Esophagus (tissue), 2 donors: Measurements from ENCODE around the gene CSE1L. TPM values are rescaled to one million over a fixed set of nuclear protein-coding genes. Genes with fewer than 3 reads are reported as not detected.

Source experiments
- H3K27ac ChIP-seq, 2 donors: one replicate each; pipeline ENCODE4 v1.5.1; 2013; ENCODE audit warnings: low read depth in 2 of 2, mild to moderate bottlenecking in 2 of 2, inconsistent platforms in 1 of 2, low read length in 1 of 2, moderate library complexity in 1 of 2
- H3K27me3 ChIP-seq, 2 donors: one replicate each; pipeline ENCODE4 v1.6.1; 2013; ENCODE audit warnings: low read length in 2 of 2, control low read depth in 1 of 2, mild to moderate bottlenecking in 1 of 2; ENCODE audit not compliant: insufficient read depth in 2 of 2, control insufficient read depth in 1 of 2
- H3K36me3 ChIP-seq, 2 donors: one replicate each; pipeline ENCODE4 v1.6.1; 2013; ENCODE audit warnings: low read length in 1 of 2; ENCODE audit not compliant: control insufficient read depth in 2 of 2, insufficient read depth in 2 of 2
- H3K4me1 ChIP-seq, 2 donors: one replicate each; pipeline ENCODE4 v1.6.1; 2013; ENCODE audit warnings: low read length in 1 of 2; ENCODE audit not compliant: control insufficient read depth in 2 of 2, insufficient read depth in 2 of 2
- H3K4me3 ChIP-seq, 2 donors: one replicate each; pipeline ENCODE4 v1.5.1; 2013; ENCODE audit warnings: low read length in 2 of 2, mild to moderate bottlenecking in 2 of 2, low read depth in 1 of 2, moderate library complexity in 1 of 2
- H3K9me3 ChIP-seq, 2 donors: one replicate each; pipeline ENCODE4 v1.6.1; 2013; ENCODE audit warnings: mild to moderate bottlenecking in 2 of 2, low read depth in 1 of 2, low read length in 1 of 2, moderate library complexity in 1 of 2; ENCODE audit not compliant: control insufficient read depth in 2 of 2, insufficient read depth in 1 of 2
- WGBS, 2 donors: extraction: QIAGEN DNeasy Blood & Tissue Kit; methylation state at CpG; one replicate each; pipeline ENCODE4 v1.1.7; 2013; 5-methylcytosine and 5-hydroxymethylcytosine counted together
- polyA plus RNA-seq, 2 donors: library from polyadenylated mRNA; stranded (reverse); fragments of 200-250 nt; gene quantifications; one replicate each; pipeline ENCODE4 v1.2.3, GENCODE V29; 2013
- donor health status: healthy with polysubstance abuse.
- donor health status: Bipolar disorder and iron deficiency.

CSE1L gene
- polyA plus RNA-seq, 2 donors, result 23.1 to 37.8 TPM

DNA sequence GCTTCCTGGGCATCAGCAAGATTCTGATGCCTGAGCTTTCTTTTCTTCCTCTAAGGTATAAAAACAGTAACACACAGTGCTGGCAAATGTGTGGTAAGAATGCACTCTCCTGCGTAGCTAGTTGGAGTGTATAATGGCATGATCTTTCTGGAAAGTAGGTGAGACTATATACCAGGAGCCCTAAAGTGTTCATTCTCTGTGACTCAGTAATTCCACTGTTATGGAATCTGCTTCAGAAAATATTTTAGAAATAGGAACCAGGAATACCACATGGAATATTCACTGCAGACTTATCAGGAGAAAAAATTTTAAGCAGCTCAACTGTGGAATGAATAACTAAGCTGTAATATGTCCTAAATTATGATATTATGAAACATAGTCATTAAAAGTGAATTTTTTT is 16.9 kb upstream of the CSE1L start:
- Histone ChIP-seq H3K27ac (no peak overlapping the region), H3K36me3 (peaks cover 11 to 28% of the 10 kb centered on the region in 2 donors), H3K27me3 (no peaks in the 10 kb centered on the region), H3K4me3 (no peak overlapping the region), H3K4me1 (no peaks in the 10 kb centered on the region), H3K9me3 (no peaks in the 10 kb centered on the region)
- 84 to 85% methylated on average over 1 of the region's 1 CpG for WGBS, 2 donors

DNA sequence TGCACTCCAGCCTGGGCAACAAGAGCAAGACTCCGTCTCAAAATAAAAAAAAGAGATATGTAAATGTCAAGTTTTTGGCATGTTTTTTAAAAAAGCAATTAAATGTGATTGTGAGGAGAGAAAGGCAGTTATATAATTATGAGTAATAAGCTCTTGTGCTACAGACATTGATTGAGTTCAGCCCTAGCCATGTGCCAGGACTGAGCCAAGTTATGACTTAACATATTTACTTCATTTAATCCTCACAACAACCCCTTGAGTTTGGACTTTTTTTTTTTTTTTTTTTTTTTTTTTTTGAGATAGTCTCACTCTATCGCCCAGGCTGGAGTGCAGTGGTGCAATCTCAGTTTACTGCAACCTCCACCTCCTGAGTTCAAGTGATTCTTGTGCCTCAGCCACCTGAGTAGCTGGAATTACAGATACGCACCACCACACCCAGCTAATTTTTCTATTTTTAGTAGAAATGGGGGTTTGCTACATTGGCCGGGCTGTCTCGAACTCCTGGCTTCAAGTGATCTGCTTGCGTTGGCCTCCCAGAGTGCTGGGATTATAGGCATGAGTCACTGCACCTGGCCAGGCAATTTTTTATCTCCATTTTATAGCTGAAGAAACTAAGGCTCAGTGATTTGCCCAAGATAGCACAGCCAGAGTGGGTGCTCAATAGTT is 15.0 kb upstream of the CSE1L start:
- Histone ChIP-seq H3K27me3 (no peaks in the 10 kb centered on the region), H3K36me3 (peaks cover 11 to 20% of the 10 kb centered on the region in 2 donors), H3K4me1 (no peaks in the 10 kb centered on the region), H3K9me3 (no peaks in the 10 kb centered on the region), H3K4me3 (no peak overlapping the region), H3K27ac (no peak overlapping the region)
- 61 to 64% methylated on average over 6 of the region's 6 CpGs for WGBS, 2 donors

DNA sequence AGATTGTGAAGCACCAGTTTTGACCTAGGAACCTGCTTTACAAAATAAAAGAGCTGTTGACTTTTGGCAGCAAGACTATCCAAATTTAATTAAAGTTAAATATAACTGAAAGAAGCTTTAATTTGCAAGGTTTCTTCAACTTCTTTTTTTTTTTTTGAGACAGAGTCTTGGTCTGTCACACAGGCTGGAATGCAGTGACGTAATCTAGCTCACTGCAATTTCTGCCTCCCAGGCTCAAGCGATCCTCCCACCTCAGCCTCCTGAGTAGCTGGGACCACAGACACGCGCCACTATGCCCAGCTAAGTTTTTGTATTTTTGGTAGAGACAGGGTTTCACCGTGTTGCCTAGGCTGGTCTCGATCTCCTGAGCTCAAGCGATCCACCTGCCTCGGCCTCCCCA is 13.7 kb upstream of the CSE1L start:
- 97 to 98% methylated on average over 8 of the region's 8 CpGs for WGBS, 2 donors
- H3K9me3 ChIP-seq, result no peaks in the 10 kb centered on the region
- no peak overlapping the region for H3K27ac ChIP-seq
- H3K4me3 ChIP-seq, result no peak overlapping the region
- H3K27me3 ChIP-seq, result no peaks in the 10 kb centered on the region
- peaks cover 11 to 13% of the 10 kb centered on the region in 2 donors for H3K36me3 ChIP-seq
- H3K4me1 ChIP-seq, result no peaks in the 10 kb centered on the region

DNA sequence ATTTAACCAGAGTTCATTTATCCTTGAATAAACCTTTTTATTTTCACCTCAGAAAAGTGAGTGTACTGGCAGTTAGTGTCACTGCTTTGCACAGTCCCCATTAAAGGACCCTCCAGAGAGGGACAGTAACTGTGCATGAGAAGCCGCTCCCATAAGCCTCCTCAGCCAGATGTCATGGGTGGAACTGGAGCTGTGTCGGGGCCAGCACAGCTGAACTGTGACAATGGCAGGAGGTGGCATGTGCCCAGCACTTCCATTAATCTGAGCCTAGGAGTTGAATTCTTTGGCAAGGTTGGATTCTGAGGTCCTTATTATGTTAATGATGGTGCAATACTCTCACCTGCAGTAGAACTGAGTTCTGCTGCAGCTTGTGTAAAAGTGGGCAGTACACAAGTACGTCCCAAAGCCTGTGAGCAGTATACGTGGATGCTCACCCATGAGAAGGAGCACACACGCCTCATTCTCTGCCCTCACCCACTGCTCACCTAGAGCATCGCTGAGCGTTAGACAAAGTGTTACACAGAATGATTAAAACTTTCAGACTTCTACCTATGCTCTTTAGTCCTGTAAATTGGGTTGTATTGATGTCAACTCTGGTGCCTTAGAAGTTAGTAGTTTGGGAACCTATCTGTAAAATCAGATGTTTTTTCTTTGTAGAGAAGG is 11.9 kb upstream of the CSE1L start:
- H3K9me3 ChIP-seq, result no peaks in the 10 kb centered on the region
- H3K4me3 ChIP-seq, result no peak overlapping the region
- peaks cover 0 to under 1% of the 10 kb centered on the region in 2 donors for H3K4me1 ChIP-seq
- H3K36me3 ChIP-seq, result peaks cover 6 to 9% of the 10 kb centered on the region in 2 donors
- no peaks in the 10 kb centered on the region for H3K27me3 ChIP-seq
- WGBS, 2 donors, result 89 to 93% methylated on average over 7 of the region's 7 CpGs
- no peak overlapping the region for H3K27ac ChIP-seq

DNA sequence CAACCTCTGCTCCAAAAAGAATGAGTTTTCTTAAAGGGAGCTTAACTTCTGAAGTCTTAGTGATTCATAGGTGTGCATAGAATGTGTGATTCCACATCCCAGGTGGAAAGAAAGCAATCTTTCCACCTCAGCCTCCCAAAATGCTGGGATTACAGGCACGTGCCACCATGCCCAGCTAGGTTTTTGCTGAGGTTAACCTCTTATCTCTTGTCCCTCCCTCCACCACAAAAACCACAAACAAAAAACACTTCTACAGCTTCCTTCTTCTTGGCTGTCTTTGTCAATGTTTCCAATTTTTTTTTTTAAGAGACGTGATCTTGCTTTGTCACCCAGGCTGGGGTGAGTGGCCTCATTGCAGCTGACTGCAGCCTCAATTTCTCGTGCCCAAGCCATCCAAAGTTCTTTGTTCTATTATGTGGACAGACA is 8.1 kb upstream of the CSE1L start:
- no peaks in the 10 kb centered on the region for H3K27me3 ChIP-seq
- 62 to 75% methylated on average over 3 of the region's 3 CpGs for WGBS, 2 donors
- H3K36me3 ChIP-seq, result peaks cover 2 to 8% of the 10 kb centered on the region in 2 donors
- H3K4me1 ChIP-seq, result peaks cover 0 to 2% of the 10 kb centered on the region in 2 donors
- no peak overlapping the region for H3K4me3 ChIP-seq
- no peak overlapping the region for H3K27ac ChIP-seq
- H3K9me3 ChIP-seq, result no peaks in the 10 kb centered on the region

DNA sequence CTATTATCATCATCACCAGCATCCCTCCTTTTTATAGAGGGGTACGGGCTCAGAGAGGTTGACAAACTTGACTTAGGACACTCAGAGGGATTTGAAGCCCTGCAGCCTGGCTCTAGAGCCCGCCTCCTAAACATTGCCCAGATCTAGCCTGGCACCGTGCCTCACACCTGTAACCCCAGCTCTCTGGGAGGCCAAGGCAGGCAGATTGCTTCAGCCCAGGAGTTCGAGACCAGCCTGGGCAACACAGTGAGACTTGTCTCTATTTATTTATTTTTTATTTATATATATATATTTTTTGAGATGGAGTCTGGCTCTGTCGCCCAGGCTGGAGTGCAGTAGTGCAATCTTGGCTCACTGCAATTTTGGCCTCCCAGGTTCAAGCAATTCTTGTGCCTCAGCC is 6.3 kb upstream of the CSE1L start:
- no peaks in the 10 kb centered on the region for H3K36me3 ChIP-seq
- H3K27ac ChIP-seq, result no peak overlapping the region
- peaks cover 0 to 2% of the 10 kb centered on the region in 2 donors for H3K4me1 ChIP-seq
- no peak overlapping the region for H3K4me3 ChIP-seq
- WGBS, 2 donors, result 95 to 98% methylated on average over 5 of the region's 5 CpGs
- H3K9me3 ChIP-seq, result no peaks in the 10 kb centered on the region
- no peaks in the 10 kb centered on the region for H3K27me3 ChIP-seq

DNA sequence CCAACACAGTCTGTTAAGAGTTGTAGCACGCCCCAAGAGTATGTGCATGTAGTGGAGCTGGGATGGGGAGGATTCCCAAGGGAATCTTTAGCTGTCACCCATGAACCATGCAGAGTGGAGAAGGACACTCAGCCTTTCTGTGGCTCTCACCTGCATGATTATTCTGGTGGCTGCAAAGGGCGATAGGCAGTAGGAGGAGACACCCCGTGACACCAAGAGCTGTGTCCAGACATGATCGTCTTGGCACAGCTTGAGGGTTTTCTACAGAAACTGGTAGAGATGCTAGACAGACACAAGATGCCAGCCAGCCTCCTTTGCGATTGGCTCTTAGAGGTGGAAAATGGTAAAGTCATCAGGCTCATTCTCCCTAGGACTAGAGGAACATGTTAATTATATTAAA is 3.1 kb upstream of the CSE1L start:
- Histone ChIP-seq H3K4me3 (no peak overlapping the region), H3K4me1 (peaks cover 2 to 3% of the 10 kb centered on the region in 2 donors), H3K27me3 (no peaks in the 10 kb centered on the region), H3K9me3 (no peaks in the 10 kb centered on the region), H3K36me3 (no peaks in the 10 kb centered on the region), H3K27ac (no peak overlapping the region)
- WGBS, 2 donors, result 60 to 66% methylated on average over 5 of the region's 5 CpGs

DNA sequence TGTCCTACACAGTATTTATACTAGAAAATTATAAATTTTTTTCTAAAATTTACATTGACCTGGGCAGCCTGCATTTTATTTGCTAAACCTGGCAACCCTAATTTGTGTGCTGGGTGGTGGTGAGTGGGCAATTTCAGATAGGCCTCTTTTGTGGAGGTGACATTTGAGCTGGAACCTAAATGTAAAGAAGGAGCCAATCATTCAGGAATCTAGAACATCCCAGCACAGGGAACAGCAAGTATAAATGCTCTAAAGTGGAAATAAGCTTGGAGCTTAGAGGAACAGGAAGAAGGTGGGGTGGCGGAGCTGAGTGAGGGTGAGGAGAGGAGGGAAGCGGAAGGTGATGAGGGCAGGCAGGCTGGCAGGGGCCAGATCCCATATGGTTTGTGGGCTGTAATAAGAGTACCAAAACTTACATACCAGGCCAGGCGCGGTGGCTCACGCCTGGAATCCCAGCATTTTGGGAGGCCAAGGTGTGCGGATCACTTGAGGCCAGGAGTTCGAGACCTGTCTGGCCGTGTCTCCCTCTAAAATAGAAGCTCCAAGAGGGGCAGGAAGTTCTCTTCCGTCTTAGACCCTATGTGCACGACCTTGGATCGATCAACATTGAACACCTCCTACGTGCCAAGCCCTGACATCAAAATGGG is 549 bp upstream of the CSE1L start:
- Histone ChIP-seq H3K36me3 (no peaks in the 10 kb centered on the region), H3K4me1 (peaks cover 0 to 3% of the 10 kb centered on the region in 2 donors), H3K27me3 (no peaks in the 10 kb centered on the region), H3K27ac (peak overlapping the region; percentile 96 to 98), H3K9me3 (no peaks in the 10 kb centered on the region), H3K4me3 (peak overlapping the region; percentile 88 to 98)
- 10 to 11% methylated on average over 12 of the region's 12 CpGs for WGBS, 2 donors

DNA sequence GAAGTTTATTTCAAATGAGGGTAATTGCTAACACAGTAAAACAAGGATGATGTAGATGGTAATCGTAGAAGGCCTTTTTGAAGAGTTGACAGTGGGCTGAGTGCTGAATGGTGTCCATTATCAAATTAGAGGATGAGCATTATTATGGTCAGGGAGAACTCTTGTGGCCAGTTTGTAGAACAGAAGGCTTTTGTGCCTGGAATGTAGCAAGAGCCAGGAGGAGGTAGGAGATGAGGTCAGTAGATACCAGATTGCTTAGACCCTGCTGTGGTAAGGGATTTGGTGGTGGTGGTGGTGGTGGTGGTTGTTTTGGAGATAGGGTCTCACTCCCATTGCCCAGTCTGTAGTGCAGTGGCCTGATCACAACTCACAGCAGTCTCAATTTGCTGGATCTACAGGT is 6.2 kb downstream of the CSE1L start:
- Histone ChIP-seq H3K27ac (no peak overlapping the region), H3K9me3 (no peaks in the 10 kb centered on the region), H3K4me1 (no peaks in the 10 kb centered on the region), H3K4me3 (no peak overlapping the region), H3K36me3 (peaks cover 0 to 2% of the 10 kb centered on the region in 2 donors), H3K27me3 (no peaks in the 10 kb centered on the region)
- 93 to 95% methylated on average over 1 of the region's 1 CpG for WGBS, 2 donors
